Renal cortical epithelial cell (primary cell): Measurements from ENCODE around the gene PEX11B. TPM values are rescaled to one million over a fixed set of nuclear protein-coding genes. Genes with fewer than 3 reads are reported as not detected.
A peak's percentile ranks its signal among the peaks of the same experiment; 100 is the strongest.

Experiments used
- DNase-seq: peaks from one replicate; pipeline ENCODE4 v3.0.0-alpha.2; 2011; ENCODE audit warnings: low read depth
- total RNA-seq: library from RNA; depleted of rRNA; stranded (reverse); fragments of >200 nt; gene quantifications from 2 replicates; pipeline ENCODE4 v1.2.3, GENCODE V29; 2014

Gene PEX11B
- total RNA-seq, 1 donor from 2014 or later = 40.6 TPM

- no peak for DNase-seq
Measured at GRCh38 chr1:145908653-145909052, 9.9 kb downstream of the PEX11B start.

GRCh38 chr1:145906954-145907753 is 11.4 kb downstream of the PEX11B start:
- no peak for DNase-seq

- DNase-seq = no peak
Measured at GRCh38 chr1:145901312-145902021, 17.1 kb downstream of the PEX11B start.

GRCh38 chr1:145898756-145899155 is 19.8 kb downstream of the PEX11B start:
- DNase-seq = no peak

- no peak for DNase-seq
Measured at GRCh38 chr1:145897969-145898368, 20.5 kb downstream of the PEX11B start.

GRCh38 chr1:145895471-145895870 is 23.0 kb downstream of the PEX11B start:
- DNase-seq = no peak

GRCh38 chr1:145893306-145894055 is 25.0 kb downstream of the PEX11B start:
- DNase-seq = no peak

- no peak for DNase-seq
Measured at GRCh38 chr1:145892486-145893087, 25.9 kb downstream of the PEX11B start.

GRCh38 chr1:145891587-145892485 is 26.7 kb downstream of the PEX11B start:
- peak; percentile 100 for DNase-seq

- peak; percentile 76 for DNase-seq
Measured at GRCh38 chr1:145891143-145891542, 27.4 kb downstream of the PEX11B start.

- DNase-seq = no peak
Measured at GRCh38 chr1:145889722-145890121, 28.8 kb downstream of the PEX11B start.

GRCh38 chr1:145887631-145888030 is 30.9 kb downstream of the PEX11B start:
- peak; percentile 96 for DNase-seq

GRCh38 chr1:145886816-145887215 is 31.7 kb downstream of the PEX11B start:
- DNase-seq = no peak

- no peak for DNase-seq
Measured at GRCh38 chr1:145886390-145886789, 32.1 kb downstream of the PEX11B start.

GRCh38 chr1:145885738-145886287 is 32.7 kb downstream of the PEX11B start, which contains the start of gene ANKRD35:
TSS of gene ANKRD35 (minus strand) at chr1:145885866. CDS start at chr1:145885758, 108 bp downstream.
- peak; percentile 61 for DNase-seq

GRCh38 chr1:145884675-145885074 is 33.8 kb downstream of the PEX11B start:
- no peak for DNase-seq

GRCh38 chr1:145879775-145880174 is 38.7 kb downstream of the PEX11B start:
- DNase-seq = no peak

GRCh38 chr1:145878724-145879123 is 39.8 kb downstream of the PEX11B start:
- no peak for DNase-seq

- no peak for DNase-seq
Measured at GRCh38 chr1:145877923-145878486, 40.5 kb downstream of the PEX11B start.

GRCh38 chr1:145874646-145875045 is 43.9 kb downstream of the PEX11B start:
- DNase-seq = no peak
